ENCODE measurements around the gene ATP6V0D1.

DNA sequence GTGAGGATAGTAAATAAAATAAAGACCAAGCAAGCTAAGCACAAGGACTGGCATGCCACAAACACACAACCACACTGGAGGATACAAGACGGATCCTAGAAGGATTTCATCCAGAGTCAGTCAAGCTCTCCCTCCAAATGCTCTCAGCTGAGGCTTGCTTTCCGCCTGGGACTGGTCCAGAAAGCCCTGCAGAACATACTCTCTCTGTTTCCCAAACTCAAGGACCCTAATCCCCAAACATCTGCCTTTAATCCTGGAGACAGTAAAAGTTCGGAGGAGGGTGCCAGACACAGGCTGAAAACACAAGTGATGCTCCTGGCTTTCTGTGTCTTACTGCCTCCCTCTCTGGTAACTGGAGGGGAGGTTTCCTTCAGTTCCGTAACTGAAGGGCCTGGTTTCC, 55.4 kb downstream of the ATP6V0D1 start:
- TF ChIP-seq ZFHX2 (tag by site-specific recombination; conservative IDR thresholded peaks at IDR 0.05) (no peak), ZNF391 (tag by site-specific recombination; IDR thresholded peaks at IDR 0.05; ENCODE audit: borderline replicate concordance, low read depth) (no peak), ZNF791 (tag by site-specific recombination; IDR thresholded peaks at IDR 0.05) (no peak), ZBTB21 (tag by site-specific recombination; IDR thresholded peaks at IDR 0.05) (no peak), ZBTB48 (tag by site-specific recombination; IDR thresholded peaks at IDR 0.05) (no peak), ZNF777 (tag by site-specific recombination; IDR thresholded peaks at IDR 0.05; ENCODE audit: borderline replicate concordance) (no peak), ZNF701 (tag by site-specific recombination; IDR thresholded peaks at IDR 0.05) (no peak), SCRT1 (tag by site-specific recombination; IDR thresholded peaks at IDR 0.05; ENCODE audit: borderline replicate concordance) (no peak)
- TF ChIP-seq, protein P1, sequence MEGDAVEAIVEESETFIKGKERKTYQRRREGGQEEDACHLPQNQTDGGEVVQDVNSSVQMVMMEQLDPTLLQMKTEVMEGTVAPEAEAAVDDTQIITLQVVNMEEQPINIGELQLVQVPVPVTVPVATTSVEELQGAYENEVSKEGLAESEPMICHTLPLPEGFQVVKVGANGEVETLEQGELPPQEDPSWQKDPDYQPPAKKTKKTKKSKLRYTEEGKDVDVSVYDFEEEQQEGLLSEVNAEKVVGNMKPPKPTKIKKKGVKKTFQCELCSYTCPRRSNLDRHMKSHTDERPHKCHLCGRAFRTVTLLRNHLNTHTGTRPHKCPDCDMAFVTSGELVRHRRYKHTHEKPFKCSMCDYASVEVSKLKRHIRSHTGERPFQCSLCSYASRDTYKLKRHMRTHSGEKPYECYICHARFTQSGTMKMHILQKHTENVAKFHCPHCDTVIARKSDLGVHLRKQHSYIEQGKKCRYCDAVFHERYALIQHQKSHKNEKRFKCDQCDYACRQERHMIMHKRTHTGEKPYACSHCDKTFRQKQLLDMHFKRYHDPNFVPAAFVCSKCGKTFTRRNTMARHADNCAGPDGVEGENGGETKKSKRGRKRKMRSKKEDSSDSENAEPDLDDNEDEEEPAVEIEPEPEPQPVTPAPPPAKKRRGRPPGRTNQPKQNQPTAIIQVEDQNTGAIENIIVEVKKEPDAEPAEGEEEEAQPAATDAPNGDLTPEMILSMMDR (tag by site-specific recombination; IDR thresholded peaks at IDR 0.05) = no peak
- TF ChIP-seq, protein P2, sequence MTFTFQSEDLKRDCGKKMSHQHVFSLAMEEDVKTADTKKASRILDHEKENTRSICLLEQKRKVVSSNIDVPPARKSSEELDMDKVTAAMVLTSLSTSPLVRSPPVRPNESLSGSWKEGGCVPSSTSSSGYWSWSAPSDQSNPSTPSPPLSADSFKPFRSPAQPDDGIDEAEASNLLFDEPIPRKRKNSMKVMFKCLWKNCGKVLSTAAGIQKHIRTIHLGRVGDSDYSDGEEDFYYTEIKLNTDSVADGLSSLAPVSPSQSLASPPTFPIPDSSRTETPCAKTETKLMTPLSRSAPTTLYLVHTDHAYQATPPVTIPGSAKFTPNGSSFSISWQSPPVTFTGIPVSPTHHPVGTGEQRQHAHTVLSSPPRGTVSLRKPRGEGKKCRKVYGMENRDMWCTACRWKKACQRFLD (tag by site-specific recombination; IDR thresholded peaks at IDR 0.05) = no peak
- TF ChIP-seq, protein P3, sequence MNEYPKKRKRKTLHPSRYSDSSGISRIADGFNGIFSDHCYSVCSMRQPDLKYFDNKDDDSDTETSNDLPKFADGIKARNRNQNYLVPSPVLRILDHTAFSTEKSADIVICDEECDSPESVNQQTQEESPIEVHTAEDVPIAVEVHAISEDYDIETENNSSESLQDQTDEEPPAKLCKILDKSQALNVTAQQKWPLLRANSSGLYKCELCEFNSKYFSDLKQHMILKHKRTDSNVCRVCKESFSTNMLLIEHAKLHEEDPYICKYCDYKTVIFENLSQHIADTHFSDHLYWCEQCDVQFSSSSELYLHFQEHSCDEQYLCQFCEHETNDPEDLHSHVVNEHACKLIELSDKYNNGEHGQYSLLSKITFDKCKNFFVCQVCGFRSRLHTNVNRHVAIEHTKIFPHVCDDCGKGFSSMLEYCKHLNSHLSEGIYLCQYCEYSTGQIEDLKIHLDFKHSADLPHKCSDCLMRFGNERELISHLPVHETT (tag by site-specific recombination; IDR thresholded peaks at IDR 0.05) = no peak
- TF ChIP-seq, protein P4, sequence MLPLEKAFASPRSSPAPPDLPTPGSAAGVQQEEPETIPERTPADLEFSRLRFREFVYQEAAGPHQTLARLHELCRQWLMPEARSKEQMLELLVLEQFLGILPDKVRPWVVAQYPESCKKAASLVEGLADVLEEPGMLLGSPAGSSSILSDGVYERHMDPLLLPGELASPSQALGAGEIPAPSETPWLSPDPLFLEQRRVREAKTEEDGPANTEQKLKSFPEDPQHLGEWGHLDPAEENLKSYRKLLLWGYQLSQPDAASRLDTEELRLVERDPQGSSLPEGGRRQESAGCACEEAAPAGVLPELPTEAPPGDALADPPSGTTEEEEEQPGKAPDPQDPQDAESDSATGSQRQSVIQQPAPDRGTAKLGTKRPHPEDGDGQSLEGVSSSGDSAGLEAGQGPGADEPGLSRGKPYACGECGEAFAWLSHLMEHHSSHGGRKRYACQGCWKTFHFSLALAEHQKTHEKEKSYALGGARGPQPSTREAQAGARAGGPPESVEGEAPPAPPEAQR (tag by site-specific recombination; IDR thresholded peaks at IDR 0.05) = no peak
- TF ChIP-seq, protein P5, sequence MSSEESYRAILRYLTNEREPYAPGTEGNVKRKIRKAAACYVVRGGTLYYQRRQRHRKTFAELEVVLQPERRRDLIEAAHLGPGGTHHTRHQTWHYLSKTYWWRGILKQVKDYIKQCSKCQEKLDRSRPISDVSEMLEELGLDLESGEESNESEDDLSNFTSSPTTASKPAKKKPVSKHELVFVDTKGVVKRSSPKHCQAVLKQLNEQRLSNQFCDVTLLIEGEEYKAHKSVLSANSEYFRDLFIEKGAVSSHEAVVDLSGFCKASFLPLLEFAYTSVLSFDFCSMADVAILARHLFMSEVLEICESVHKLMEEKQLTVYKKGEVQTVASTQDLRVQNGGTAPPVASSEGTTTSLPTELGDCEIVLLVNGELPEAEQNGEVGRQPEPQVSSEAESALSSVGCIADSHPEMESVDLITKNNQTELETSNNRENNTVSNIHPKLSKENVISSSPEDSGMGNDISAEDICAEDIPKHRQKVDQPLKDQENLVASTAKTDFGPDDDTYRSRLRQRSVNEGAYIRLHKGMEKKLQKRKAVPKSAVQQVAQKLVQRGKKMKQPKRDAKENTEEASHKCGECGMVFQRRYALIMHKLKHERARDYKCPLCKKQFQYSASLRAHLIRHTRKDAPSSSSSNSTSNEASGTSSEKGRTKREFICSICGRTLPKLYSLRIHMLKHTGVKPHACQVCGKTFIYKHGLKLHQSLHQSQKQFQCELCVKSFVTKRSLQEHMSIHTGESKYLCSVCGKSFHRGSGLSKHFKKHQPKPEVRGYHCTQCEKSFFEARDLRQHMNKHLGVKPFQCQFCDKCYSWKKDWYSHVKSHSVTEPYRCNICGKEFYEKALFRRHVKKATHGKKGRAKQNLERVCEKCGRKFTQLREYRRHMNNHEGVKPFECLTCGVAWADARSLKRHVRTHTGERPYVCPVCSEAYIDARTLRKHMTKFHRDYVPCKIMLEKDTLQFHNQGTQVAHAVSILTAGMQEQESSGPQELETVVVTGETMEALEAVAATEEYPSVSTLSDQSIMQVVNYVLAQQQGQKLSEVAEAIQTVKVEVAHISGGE (tag by site-specific recombination; conservative IDR thresholded peaks at IDR 0.05; ENCODE audit: low read depth) = no peak
